Umbilical cord (tissue), 2 donors: ENCODE results near the gene SARS2. TPM values are rescaled to one million over a fixed set of nuclear protein-coding genes. Genes with fewer than 3 reads are reported as not detected.

ENCODE experiments used
- DNase-seq: peaks from one replicate; pipeline ENCODE4 v3.0.0-alpha.2; 2015; ENCODE audit warnings: low spot score
- total RNA-seq: library from RNA; depleted of rRNA; stranded (reverse); fragments of >200 nt; gene quantifications from one replicate; pipeline ENCODE4 v1.2.3, GENCODE V29; 2014; ENCODE audit warnings: low replicate concordance; ENCODE audit not compliant: insufficient read depth

The SARS2 gene
- total RNA-seq, 1 donor from 2014 or later, result 11.3 TPM

GRCh38 chr19:38917921-38918491 is 12.6 kb downstream of the SARS2 start:
- no peak for DNase-seq

- DNase-seq, result no peak
Measured at GRCh38 chr19:38917516-38917915, 13.0 kb downstream of the SARS2 start.

- DNase-seq, result no peak
Measured at GRCh38 chr19:38915329-38916321, 14.9 kb downstream of the SARS2 start.

GRCh38 chr19:38913958-38914357 is 16.6 kb downstream of the SARS2 start:
- DNase-seq, result no peak

GRCh38 chr19:38912600-38913514 is 17.7 kb downstream of the SARS2 start:
- peak; percentile 20 for DNase-seq

GRCh38 chr19:38911388-38912001 is 19.1 kb downstream of the SARS2 start:
- DNase-seq, result no peak

- DNase-seq, result no peak
Measured at GRCh38 chr19:38910488-38910887, 20.1 kb downstream of the SARS2 start.

- no peak for DNase-seq
Measured at GRCh38 chr19:38908911-38909310, 21.7 kb downstream of the SARS2 start.

GRCh38 chr19:38907670-38908069 is 22.9 kb downstream of the SARS2 start:
- no peak for DNase-seq

GRCh38 chr19:38907227-38907626 is 23.3 kb downstream of the SARS2 start:
- DNase-seq, result no peak

GRCh38 chr19:38905620-38906019 is 24.9 kb downstream of the SARS2 start:
- no peak for DNase-seq

GRCh38 chr19:38904581-38905539 is 25.7 kb downstream of the SARS2 start:
- DNase-seq, result no peak

GRCh38 chr19:38901683-38902082 is 28.9 kb downstream of the SARS2 start:
- no peak for DNase-seq

- DNase-seq, result no peak
Measured at GRCh38 chr19:38900743-38901190, 29.8 kb downstream of the SARS2 start.

GRCh38 chr19:38900202-38900629 is 30.3 kb downstream of the SARS2 start:
- DNase-seq, result peak; percentile 8

GRCh38 chr19:38899447-38900201 is 30.9 kb downstream of the SARS2 start, which contains the start of the genes NFKBIB and SIRT2:
Gene NFKBIB (plus strand): TSS chr19:38899969. CDS start chr19:38900033, 64 bp downstream.
Gene SIRT2 (minus strand): TSS chr19:38899618. CDS start chr19:38899521, 97 bp downstream.
- DNase-seq, result peak; percentile 100

- no peak for DNase-seq
Measured at GRCh38 chr19:38898788-38899446, 31.6 kb downstream of the SARS2 start.

- DNase-seq, result no peak
Measured at GRCh38 chr19:38894968-38895367, 35.6 kb downstream of the SARS2 start.
